NAMALWA (cell line): ENCODE results near the gene SLC2A9.

Experiments used
- DNase-seq: peaks from one replicate; pipeline ENCODE4 v3.0.0-alpha.2; 2015; ENCODE audit warnings: low spot score

SLC2A9 gene

GRCh38 chr4:10041036-10041435 lies 19.7 kb upstream of the SLC2A9 start:
- no peak for DNase-seq

GRCh38 chr4:10040049-10040892 lies 19.0 kb upstream of the SLC2A9 start:
- no peak for DNase-seq

GRCh38 chr4:10036807-10037342 lies 15.6 kb upstream of the SLC2A9 start:
- no peak for DNase-seq

GRCh38 chr4:10035130-10035529 lies 13.8 kb upstream of the SLC2A9 start:
- DNase-seq: no peak

DNA sequence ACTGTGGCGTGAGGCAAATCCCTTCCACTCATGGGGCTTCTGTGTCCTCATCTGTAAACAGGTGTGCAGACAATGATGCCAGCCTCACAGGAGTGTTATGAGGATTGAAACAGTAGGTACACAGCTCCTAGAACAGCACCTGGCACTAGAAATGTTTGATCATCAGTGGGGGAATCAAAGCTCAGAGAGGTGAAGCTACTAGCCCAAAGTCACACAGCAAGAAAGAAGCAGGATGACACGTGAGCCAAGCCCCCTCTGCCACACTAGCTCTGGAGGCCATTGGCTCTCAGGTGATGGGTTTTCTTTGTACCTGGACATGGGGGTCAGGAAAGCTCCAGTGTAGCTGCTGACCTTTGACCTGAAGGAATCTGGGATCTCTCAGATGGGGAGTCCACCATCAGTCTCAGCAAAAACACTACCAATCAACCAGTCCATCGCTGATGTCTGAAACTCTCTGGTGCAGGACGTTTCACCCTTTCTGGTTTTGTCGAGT lies 13.4 kb upstream of the SLC2A9 start:
- no peak for DNase-seq

DNA sequence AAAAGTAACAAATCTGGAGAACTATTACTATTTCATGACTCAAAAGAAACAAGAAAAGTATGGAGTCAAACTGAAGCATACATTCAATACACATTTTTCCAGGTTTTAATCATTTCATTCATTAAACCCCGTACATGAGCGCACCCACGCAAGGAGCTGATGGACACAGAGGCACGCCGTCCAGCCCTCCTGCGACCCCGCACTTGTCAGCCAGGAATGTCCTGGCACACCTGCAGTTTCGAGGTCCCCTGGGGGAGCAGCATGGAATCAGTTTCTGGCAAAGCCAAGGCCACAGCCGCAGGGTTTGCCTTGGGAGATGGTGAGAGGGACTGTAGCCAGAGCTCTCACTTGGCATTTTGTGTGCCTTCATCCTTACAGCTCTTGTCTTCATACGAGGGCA lies 12.8 kb upstream of the SLC2A9 start:
- DNase-seq: no peak

GRCh38 chr4:10033191-10033881 lies 12.0 kb upstream of the SLC2A9 start:
- DNase-seq: no peak

DNA sequence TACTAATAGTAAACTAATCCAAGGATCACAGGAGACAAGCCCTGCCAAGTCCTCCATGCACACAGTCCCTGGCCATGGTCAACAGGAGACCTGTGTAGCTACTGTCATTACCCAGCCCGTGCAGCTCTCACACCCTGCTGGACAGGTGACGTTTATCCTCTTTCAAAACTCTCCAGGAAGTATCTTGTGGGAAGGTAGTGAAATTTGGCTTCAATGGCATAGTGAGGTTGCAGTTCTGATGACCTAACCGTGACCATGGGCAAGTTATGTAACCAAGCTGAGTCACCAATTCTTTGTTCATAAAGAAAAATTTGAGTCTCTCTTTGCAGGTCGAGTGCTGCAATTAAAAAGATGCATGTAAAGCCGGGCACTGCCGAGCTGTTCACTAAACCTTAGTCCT lies 11.3 kb upstream of the SLC2A9 start:
- no peak for DNase-seq

GRCh38 chr4:10031668-10032590 lies 10.6 kb upstream of the SLC2A9 start:
- DNase-seq: no peak

DNA sequence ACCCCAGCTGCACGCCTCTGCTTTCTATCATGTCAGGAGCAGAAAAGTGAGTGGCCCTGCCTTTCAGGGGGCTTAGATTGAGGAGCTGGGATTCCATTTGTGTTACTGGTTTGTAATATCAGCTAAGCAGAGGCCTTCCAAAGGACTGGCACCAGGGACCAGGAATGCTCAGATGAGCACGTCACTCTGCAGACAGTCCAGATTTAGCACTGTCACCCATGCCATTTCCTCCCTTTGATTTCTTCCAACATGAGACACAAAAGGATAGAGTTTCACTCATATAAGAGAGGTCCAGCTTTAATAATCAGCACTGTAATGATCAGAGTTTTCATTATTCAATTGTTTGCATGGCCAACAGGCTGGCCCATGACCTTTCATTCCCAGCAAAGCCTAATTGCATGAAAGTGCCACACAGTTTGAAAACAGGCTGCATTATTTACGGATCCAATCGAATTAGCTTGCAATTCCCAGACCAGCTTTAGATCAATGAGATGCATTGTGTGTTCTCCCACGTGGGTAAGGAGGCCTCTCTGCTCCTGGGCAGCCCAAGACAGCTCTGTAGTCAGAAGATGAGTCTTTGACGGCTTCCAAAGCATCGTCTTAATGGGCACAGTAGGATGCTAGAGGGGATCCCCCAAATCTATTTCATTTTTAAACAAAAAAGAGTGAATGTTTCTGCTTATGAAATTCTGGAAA lies 9.8 kb upstream of the SLC2A9 start:
- DNase-seq: no peak

DNA sequence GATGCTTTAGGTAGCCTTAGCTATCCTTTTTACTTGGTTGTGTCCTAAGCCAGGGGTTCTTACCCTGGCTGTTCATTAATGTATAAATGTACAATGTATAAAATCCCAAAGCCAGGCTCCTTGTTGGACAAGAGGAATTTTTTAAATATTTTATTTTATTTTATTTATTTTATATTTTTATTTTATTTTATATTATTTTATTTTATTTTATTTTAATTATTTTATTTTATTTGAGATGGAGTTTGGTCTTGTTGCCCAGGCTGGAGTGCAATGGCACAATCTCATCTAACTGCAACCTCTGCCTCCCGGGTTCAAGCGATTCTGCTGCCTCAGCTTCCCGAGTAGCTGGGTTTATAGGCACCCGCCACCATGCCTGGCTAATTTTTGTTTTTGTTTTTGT lies 8.1 kb upstream of the SLC2A9 start:
- DNase-seq: no peak

DNA sequence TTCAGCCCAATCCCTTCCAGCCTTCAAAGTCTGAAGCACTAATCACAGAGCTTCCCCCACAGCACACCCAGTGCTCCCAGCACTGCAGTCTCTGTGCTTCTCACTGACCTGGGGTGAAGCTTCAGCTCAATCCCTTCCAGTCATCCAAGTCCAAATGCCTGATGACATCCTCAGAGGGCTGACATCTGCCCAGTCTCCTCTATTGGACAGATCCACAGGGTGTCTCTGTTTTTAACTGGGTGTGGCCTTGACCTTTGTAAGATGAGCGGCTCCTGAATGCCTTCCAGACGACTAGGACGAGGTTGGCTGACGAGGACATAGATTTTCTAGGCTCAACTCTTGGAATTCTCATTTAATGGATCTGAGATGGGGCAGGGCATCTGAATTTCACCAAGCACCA lies 7.6 kb upstream of the SLC2A9 start:
- no peak for DNase-seq

- no peak for DNase-seq
These were observed 5.2 kb upstream of the SLC2A9 start for GRCh38 chr4:10026485-10026884.

DNA sequence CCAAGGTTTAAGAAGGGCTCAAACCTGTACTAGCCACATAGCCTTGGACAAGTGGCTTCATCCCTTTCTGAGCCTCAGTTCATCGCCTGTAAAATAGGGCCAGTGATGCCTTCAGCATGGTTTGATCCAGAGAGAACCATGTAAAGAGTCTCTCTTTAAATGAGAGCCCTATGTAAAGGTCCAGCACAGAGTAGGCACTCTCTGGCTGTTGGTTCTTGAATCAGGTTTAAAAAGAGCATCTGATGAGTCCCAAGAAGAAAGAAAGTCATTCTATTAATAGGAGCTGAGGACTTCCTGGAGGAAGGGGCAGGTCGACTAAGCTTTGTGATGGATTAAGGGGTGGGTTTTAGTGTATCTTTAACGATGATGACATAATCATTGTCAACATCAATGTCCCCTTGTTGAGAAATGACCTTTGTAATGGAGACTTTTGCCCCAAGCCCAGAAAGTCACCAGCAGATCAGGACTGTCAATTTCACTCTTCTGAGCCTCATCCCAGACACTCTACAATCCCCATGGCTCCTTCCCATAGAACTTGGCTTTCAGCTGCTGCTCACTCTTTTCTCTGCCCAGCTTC lies 4.0 kb upstream of the SLC2A9 start:
- no peak for DNase-seq

DNA sequence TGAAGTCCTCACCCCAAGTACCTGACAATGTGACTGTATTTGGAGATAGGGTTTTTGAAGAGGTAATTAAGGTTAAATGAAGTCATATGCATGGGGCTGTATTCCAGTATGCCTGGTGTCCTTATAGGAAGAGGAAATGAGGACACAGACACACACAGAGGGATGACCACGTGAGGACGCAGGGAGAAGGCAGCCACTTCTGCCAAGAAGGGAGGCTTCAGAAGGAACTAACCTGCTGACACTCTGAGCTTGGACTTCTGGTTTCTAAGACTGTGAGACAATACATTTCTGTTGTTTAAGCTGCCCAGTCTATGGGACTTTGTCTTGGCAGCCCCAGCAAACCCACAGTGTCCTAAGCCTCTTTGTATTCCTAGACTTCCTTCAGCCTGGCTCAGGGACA lies 3.0 kb upstream of the SLC2A9 start:
- DNase-seq: no peak

GRCh38 chr4:10023806-10024205 lies 2.5 kb upstream of the SLC2A9 start:
- DNase-seq: no peak

- no peak for DNase-seq
These were observed 1.7 kb upstream of the SLC2A9 start for GRCh38 chr4:10023050-10023419.

GRCh38 chr4:10022346-10023049 lies 1.2 kb upstream of the SLC2A9 start:
- no peak for DNase-seq

DNA sequence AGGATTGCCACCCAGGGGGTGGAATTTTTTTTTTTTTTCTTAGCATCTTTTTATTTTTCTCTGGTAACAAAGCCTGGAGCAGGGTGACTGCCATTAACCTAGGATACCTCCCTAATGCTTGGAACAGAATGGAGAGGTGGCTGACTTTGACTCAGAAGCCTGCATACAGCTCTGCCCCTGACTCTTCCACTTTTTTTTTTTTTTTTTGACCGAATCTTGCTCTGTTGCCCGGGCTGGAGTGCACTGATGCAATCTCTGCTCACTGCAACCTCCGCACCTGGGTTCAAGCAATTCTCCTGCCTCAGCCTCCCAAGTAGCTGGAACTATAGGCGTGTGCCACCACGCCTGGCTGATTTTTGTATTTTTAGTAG lies 341 bp upstream of the SLC2A9 start:
- no peak for DNase-seq

GRCh38 chr4:10020106-10020505 lies 1.2 kb downstream of the SLC2A9 start:
- no peak for DNase-seq
